AG10803 (cell line): ENCODE results near the gene TBC1D22A.
A peak's percentile ranks its signal among the peaks of the same experiment; 100 is the strongest.

Experiments used
- DNase-seq: peaks from one replicate; pipeline ENCODE4 v3.0.0; 2010; ENCODE audit warnings: low read depth
- H3K4me3 ChIP-seq: 2 replicates; pipeline ENCODE4 v1.5.1; 2011; ENCODE audit warnings: mild to moderate bottlenecking, low read length, control low read depth
- TF ChIP-seq, protein P1 (sequence below): conservative IDR thresholded peaks from 2 replicates; pipeline ENCODE4 v1.5.1; 2011; ENCODE audit warnings: mild to moderate bottlenecking, low read length, control low read depth, inconsistent platforms

The TBC1D22A gene

DNA sequence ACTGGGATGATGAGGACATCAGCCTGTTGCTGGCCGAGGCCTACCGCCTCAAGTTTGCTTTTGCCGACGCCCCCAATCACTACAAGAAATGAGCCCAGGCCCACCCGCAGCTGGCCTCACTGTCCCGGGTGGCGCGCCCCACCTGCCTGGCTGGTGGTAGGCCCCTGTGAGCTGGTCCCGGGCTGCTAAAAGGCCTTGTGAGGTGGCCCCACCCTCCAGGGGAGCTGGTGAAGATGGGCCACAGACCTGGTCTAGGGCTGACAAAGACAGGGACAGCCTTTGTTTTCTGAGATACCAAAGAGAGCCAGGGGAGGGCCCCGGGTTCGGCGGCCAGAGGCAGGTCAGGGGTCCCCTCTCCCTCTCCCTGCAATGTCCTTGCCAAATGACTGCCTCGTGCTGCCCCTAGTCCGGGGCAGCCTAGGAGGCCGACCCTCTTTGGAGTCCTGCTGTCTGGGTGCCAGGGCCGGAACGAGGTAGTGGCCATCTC, 411.1 kb downstream of the TBC1D22A start:
- H3K4me3 ChIP-seq = no peak overlapping the region
- TF ChIP-seq, protein P1, sequence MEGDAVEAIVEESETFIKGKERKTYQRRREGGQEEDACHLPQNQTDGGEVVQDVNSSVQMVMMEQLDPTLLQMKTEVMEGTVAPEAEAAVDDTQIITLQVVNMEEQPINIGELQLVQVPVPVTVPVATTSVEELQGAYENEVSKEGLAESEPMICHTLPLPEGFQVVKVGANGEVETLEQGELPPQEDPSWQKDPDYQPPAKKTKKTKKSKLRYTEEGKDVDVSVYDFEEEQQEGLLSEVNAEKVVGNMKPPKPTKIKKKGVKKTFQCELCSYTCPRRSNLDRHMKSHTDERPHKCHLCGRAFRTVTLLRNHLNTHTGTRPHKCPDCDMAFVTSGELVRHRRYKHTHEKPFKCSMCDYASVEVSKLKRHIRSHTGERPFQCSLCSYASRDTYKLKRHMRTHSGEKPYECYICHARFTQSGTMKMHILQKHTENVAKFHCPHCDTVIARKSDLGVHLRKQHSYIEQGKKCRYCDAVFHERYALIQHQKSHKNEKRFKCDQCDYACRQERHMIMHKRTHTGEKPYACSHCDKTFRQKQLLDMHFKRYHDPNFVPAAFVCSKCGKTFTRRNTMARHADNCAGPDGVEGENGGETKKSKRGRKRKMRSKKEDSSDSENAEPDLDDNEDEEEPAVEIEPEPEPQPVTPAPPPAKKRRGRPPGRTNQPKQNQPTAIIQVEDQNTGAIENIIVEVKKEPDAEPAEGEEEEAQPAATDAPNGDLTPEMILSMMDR = no peak
- no peak for DNase-seq

DNA sequence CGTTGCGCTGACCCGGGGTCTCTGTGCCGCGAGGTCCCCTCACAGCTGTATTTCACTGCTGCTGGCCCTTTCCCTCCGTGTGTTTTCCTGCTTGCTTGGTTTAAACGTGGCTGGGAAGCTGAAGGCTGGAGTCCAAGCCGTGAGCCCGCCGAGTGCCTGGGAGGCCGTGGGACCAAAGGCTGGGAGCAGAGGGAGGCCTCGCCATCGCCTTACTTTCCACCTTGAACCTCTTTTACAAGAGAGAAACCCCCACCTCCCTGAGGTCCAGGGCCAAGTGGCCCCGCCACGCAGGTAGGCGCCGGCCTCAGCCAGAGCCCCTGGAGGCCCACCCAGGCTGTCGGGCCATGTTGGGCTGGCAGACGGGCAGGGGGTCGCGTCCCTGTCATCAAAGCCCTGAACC, 411.6 kb downstream of the TBC1D22A start:
- TF ChIP-seq, protein P1 = no peak
- no peak overlapping the region for H3K4me3 ChIP-seq
- DNase-seq = no peak

DNA sequence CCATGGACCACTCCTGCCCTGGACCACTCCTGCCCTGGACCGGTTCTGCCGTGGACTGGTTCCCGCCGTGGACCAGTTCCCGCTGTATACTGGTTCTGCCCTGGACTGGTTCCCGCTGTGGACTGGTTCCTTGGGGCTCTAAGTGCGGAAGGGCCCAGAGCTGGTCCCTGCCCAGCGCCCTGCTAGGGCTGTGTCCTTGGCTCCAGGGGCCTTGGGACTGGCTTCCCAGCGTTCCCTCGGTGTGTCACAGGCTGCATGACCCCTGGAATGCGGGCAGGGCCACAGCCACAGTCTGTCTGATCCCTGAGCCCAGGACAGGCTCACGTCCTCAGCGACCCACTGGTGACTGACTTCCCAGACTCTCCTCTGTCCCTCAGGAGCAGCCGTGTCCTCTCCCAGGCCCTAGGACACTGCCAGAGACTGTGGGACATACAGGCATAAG, 412.2 kb downstream of the TBC1D22A start:
- DNase-seq = no peak
- TF ChIP-seq, protein P1 = no peak
- H3K4me3 ChIP-seq = no peak overlapping the region

DNA sequence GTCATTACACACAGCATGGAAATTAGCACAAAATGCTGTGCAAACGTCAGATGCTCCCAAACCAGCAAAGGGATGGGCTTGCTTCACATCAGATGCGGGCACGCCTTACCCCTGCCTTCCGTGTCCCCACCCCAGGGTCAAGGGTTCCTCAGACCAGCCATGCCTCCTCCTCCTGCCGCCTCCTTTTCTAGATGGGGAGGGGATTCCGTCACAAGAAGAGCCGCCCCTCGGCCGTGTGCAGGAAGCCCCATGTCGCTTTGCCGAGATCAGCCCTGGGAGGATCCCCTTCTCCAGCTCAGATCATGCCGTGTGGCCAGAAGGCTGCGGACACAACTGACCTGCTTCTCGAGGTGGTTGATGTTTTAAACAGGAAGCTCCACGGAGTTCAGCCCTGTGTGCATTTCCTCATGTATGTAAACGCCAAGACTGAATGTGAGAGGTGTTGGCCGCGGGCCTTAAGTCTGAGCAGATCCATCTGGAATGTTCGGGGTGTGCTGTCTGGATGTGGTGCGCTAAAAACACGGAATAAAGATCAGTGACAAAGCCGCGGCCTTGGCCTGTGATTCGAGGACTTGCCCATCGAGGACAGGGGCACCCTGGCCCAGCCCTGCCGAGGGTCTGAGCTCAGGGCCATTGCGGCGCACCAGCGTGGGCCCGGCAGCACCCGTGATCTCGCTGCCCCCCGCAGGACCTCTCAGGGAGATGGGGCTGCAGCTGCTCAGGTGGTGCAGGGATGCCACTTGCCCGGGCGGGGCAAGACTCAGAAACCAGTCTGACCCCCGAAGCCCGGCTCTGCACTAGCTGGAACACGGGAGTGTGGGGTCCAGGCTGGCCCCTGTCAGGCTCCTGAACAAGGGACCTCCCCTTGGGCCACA, 412.9 kb downstream of the TBC1D22A start:
- H3K4me3 ChIP-seq = no peak overlapping the region
- DNase-seq = peak; percentile 49
- TF ChIP-seq, protein P1 = no peak

DNA sequence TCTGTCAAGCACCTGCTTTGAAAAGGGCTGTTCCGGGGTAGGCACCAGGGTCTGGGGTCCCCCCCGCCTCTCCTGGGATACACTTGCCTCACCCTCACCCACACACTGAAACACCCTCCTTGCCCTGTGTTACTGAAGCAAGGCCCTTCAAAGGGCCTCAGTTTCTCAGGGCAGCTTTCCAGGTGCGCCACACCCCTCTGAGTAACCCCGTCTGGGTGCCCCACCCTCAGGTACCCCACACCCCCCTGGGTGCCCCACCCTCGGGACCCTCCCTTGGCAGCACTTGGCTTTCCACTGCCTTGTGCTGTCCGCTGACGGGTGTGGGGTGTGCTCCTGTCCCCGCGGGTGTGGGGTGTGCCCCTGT, 413.6 kb downstream of the TBC1D22A start:
- TF ChIP-seq, protein P1 = no peak
- no peak for DNase-seq
- H3K4me3 ChIP-seq = no peak overlapping the region

GRCh38 chr22:47176573-47177333, 414.3 kb downstream of the TBC1D22A start:
- no peak overlapping the region for H3K4me3 ChIP-seq
- DNase-seq = no peak
- TF ChIP-seq, protein P1 = no peak
